ENCODE data around the gene KCNJ6.

KCNJ6 gene

GRCh38 chr21:37863842-37864241 lies 52.4 kb downstream of the KCNJ6 start:
- no peak for DNase-seq

- DNase-seq: no peak
Measured at GRCh38 chr21:37862536-37862935, 53.7 kb downstream of the KCNJ6 start.

GRCh38 chr21:37861561-37861960 lies 54.7 kb downstream of the KCNJ6 start:
- no peak for DNase-seq

GRCh38 chr21:37860416-37860815 lies 55.8 kb downstream of the KCNJ6 start:
- no peak for DNase-seq

GRCh38 chr21:37855647-37856625 lies 60.3 kb downstream of the KCNJ6 start:
- DNase-seq: no peak

GRCh38 chr21:37855271-37855646 lies 61.0 kb downstream of the KCNJ6 start:
- no peak for DNase-seq

- DNase-seq: no peak
Measured at GRCh38 chr21:37849506-37850102, 66.7 kb downstream of the KCNJ6 start.

GRCh38 chr21:37848721-37849490 lies 67.4 kb downstream of the KCNJ6 start:
- no peak for DNase-seq

- no peak for DNase-seq
Measured at GRCh38 chr21:37845535-37845934, 70.7 kb downstream of the KCNJ6 start.

GRCh38 chr21:37843191-37843590 lies 73.1 kb downstream of the KCNJ6 start:
- DNase-seq: no peak

GRCh38 chr21:37842163-37842919 lies 73.9 kb downstream of the KCNJ6 start:
- no peak for DNase-seq

GRCh38 chr21:37837381-37837780 lies 78.9 kb downstream of the KCNJ6 start:
- DNase-seq: no peak

GRCh38 chr21:37835481-37835880 lies 80.8 kb downstream of the KCNJ6 start:
- DNase-seq: no peak

- no peak for DNase-seq
Measured at GRCh38 chr21:37833301-37833700, 83.0 kb downstream of the KCNJ6 start.

GRCh38 chr21:37829447-37829846 lies 86.8 kb downstream of the KCNJ6 start:
- DNase-seq: no peak

GRCh38 chr21:37828991-37829390 lies 87.3 kb downstream of the KCNJ6 start:
- no peak for DNase-seq

GRCh38 chr21:37828556-37828955 lies 87.7 kb downstream of the KCNJ6 start:
- DNase-seq: no peak

GRCh38 chr21:37827913-37828312 lies 88.3 kb downstream of the KCNJ6 start:
- no peak for DNase-seq

- no peak for DNase-seq
Measured at GRCh38 chr21:37821786-37822450, 94.3 kb downstream of the KCNJ6 start.

GRCh38 chr21:37821092-37821491 lies 95.2 kb downstream of the KCNJ6 start:
- no peak for DNase-seq

GRCh38 chr21:37819372-37819771 lies 96.9 kb downstream of the KCNJ6 start:
- no peak for DNase-seq

- DNase-seq: no peak
Measured at GRCh38 chr21:37817242-37817641, 99.0 kb downstream of the KCNJ6 start.
